ENCODE data around the gene NKD1. TPM values are rescaled to one million over a fixed set of nuclear protein-coding genes. Genes with fewer than 3 reads are reported as not detected.

NKD1 gene
- total RNA-seq, 1 donor from 2014 or later, result 1.5 TPM

DNA sequence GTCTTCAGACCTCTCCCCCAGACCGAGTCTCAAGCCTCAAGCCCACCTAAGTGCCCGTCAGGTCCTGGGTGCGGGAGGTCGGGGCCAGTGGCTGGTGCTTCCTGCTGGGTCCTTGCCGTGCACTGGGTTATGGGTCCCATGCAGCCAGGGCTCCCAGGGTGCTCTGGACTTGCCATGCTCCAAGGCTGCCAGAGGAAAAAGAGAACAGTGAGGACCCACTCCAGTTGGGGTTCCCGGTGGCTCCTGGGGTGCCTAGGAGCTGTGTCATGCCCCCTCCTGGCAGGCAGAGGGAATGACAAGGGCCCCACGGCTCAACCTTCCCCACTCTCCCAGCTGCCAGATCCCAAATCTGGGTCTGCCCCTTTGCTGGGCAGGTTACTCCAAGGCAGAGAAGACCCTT is 129.2 kb downstream of the NKD1 start:
- Mint-ChIP-seq H3K4me1 (peaks cover 41% of the 10 kb centered on the region), H3K4me3 (no peak overlapping the region), H3K36me3 (ENCODE audit: low read depth) (peaks cover 69% of the 10 kb centered on the region), H3K27me3 (no peaks in the 10 kb centered on the region), H3K27ac (peak overlapping the region; percentile 65), H3K9me3 (peaks cover 2% of the 10 kb centered on the region)
- TF ChIP-seq, protein P1, sequence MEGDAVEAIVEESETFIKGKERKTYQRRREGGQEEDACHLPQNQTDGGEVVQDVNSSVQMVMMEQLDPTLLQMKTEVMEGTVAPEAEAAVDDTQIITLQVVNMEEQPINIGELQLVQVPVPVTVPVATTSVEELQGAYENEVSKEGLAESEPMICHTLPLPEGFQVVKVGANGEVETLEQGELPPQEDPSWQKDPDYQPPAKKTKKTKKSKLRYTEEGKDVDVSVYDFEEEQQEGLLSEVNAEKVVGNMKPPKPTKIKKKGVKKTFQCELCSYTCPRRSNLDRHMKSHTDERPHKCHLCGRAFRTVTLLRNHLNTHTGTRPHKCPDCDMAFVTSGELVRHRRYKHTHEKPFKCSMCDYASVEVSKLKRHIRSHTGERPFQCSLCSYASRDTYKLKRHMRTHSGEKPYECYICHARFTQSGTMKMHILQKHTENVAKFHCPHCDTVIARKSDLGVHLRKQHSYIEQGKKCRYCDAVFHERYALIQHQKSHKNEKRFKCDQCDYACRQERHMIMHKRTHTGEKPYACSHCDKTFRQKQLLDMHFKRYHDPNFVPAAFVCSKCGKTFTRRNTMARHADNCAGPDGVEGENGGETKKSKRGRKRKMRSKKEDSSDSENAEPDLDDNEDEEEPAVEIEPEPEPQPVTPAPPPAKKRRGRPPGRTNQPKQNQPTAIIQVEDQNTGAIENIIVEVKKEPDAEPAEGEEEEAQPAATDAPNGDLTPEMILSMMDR (IDR thresholded peaks at IDR 0.05), result no peak
- POLR2A ChIA-PET, result interaction anchor here (2.1 kb wide), 1 partner anchor 67 kb away, joined by 6 read pairs; no protein-coding TSS in a partner anchor
- CTCF ChIA-PET, result interaction anchor here (1.2 to 2.8 kb wide), 4 partner anchors 8 to 130 kb away, joined by 3 to 21 read pairs (median 6); no protein-coding TSS in a partner anchor
- ATAC-seq (ENCODE audit: low read depth), result no peak
- DNase-seq, result no peak
- intact Hi-C loops (cut with micrococcal nuclease), result no loop called here

DNA sequence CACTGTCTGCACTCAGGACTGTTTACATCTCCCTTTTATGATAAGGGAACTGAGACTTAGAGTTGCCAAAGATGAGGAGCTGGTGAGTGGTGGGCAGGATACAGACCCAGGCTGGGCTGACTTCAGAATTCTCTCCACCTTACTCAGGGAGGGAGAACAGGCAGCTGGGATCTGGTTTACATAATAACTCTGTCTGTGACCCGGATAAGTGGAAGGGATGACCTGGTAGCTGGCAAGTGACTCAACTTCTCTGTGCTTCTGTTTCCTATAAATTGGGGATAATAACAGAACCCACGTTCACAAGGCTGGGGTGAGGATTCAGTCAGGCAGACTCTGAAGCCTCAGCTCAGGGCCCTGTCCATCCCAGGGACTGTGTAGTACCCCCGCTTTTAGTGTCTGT is 130.3 kb downstream of the NKD1 start:
- intact Hi-C loops (cut with micrococcal nuclease), result no loop called here
- Mint-ChIP-seq H3K27me3 (no peaks in the 10 kb centered on the region), H3K27ac (peak overlapping the region; percentile 81), H3K4me3 (peak overlapping the region; percentile 16), H3K9me3 (peaks cover 2% of the 10 kb centered on the region), H3K36me3 (ENCODE audit: low read depth) (peaks cover 59% of the 10 kb centered on the region), H3K4me1 (peaks cover 53% of the 10 kb centered on the region)
- no peak for DNase-seq
- ChIA-PET CTCF (interaction anchor here (0.8 to 2.8 kb wide), 5 partner anchors 9 to 131 kb away, joined by 3 to 21 read pairs (median 4); no protein-coding TSS in a partner anchor), POLR2A (interaction anchor here (0.9 to 4.3 kb wide), 3 partner anchors 11 to 67 kb away, joined by 3 to 36 read pairs (median 5); partner anchors contain the start of gene CYLD)
- TF ChIP-seq, protein P1 (IDR thresholded peaks at IDR 0.05), result no peak
- no peak for ATAC-seq (ENCODE audit: low read depth)

DNA sequence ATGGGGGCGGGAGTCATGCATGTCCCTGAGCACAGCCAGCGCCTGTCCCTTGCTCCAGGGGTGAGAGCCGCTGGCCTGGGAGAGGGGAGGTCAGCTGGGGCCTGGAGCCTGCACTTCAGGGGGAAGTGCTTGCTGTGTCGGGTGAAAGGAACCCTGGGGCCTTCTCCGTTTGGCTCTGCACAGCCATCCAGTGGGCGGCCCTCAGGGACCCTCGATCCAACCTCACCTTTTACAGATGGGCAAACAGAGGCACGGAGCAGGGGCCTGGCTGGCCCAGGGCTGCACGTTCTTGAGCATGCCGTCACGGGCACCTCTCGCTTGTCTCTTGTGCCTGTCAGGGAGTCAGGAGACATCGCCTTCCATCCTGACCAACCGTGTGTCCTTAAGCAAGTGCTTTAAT is 131.1 kb downstream of the NKD1 start:
- ATAC-seq (ENCODE audit: low read depth) (no peak), DNase-seq (no peak)
- H3K27ac Mint-ChIP-seq, result peak overlapping the region; percentile 81
- no peaks in the 10 kb centered on the region for H3K27me3 Mint-ChIP-seq
- peaks cover 53% of the 10 kb centered on the region for H3K36me3 Mint-ChIP-seq (ENCODE audit: low read depth)
- ChIA-PET CTCF (interaction anchor here (2.8 to 3.3 kb wide), 2 partner anchors 12 to 13 kb away, joined by 21 to 45 read pairs; no protein-coding TSS in a partner anchor), POLR2A (interaction anchor here (0.9 to 4.3 kb wide), 2 partner anchors 12 to 66 kb away, joined by 3 to 36 read pairs; no protein-coding TSS in a partner anchor)
- intact Hi-C loops (cut with micrococcal nuclease), result no loop called here
- TF ChIP-seq, protein P1 (IDR thresholded peaks at IDR 0.05), result no peak
- peaks cover 60% of the 10 kb centered on the region for H3K4me1 Mint-ChIP-seq
- H3K4me3 Mint-ChIP-seq, result no peak overlapping the region
- H3K9me3 Mint-ChIP-seq, result no peaks in the 10 kb centered on the region

DNA sequence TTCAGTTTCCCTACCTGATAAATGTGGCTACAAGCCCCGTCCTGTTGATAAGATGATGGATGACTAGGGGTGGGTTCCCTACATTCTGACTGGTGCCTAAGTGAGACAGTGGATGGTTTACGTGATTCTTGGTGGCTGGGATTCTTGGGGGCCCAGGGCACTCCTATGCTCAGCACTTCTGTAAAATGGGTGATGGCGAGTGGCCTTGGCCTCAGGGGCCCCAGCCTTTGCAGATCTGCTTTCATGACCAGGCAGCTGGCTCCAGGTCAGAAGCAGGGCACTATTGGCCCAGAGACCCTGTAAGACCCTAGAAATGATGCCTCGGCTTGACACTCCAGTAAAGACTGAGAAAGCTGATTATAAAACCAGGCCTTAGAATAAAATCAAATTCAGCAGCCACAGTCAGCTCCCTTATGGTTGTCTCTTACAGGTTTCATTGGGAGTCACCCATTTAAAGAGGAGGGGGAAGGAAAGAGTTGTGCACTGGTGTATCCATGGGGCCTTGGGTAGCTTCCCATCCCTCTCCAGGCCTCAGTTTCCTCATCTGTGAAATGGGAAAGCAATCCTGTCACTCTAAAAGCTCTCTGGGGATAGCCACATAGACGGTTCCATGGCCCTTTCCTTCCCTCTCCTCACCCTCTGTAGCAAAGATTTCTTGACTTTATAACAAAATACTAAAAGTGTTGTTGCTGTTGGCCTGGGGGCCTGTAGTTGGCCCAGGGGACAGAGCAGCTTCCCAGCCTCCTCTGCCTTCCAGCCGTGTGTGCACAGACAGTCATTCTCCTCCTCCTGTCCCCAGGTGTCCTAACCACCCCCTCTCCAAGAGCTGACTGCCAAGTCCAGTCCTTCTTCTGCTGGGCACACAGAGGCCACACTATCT is 131.7 kb downstream of the NKD1 start:
- Mint-ChIP-seq H3K27ac (peak overlapping the region; percentile 93), H3K4me1 (peaks cover 67% of the 10 kb centered on the region), H3K27me3 (no peaks in the 10 kb centered on the region), H3K4me3 (peak overlapping the region; percentile 86), H3K9me3 (no peaks in the 10 kb centered on the region), H3K36me3 (ENCODE audit: low read depth) (peaks cover 47% of the 10 kb centered on the region)
- ChIA-PET CTCF (interaction anchor here (0.6 to 3.3 kb wide), 5 partner anchors 9 to 176 kb away, joined by 3 to 45 read pairs (median 8); no protein-coding TSS in a partner anchor), POLR2A (interaction anchor here (1.0 to 4.3 kb wide), 7 partner anchors 8 to 655 kb away, joined by 3 to 36 read pairs (median 8); partner anchors contain the start of genes CNEP1R1 and CYLD)
- TF ChIP-seq, protein P1 (IDR thresholded peaks at IDR 0.05), result no peak
- no peak for ATAC-seq (ENCODE audit: low read depth)
- intact Hi-C loops (cut with micrococcal nuclease), result loop anchor here (2.0 to 5.0 kb wide), 5 partner anchors 13 to 528 kb away; partner anchors contain the start of genes NKD1 and TENT4B
- no peak for DNase-seq
